ENCODE measurements around the gene ZBTB3.

GRCh38 chr11:62705413-62705812 is 48.5 kb downstream of the ZBTB3 start:
- TF ChIP-seq ZNF639 (CRISPR knock-in tag; conservative IDR thresholded peaks at IDR 0.05) (no peak), TBP (CRISPR knock-in tag; IDR thresholded peaks at IDR 0.05) (no peak)
